Medulla oblongata (tissue), 1 donor: ENCODE data around the gene LILRB4.
"Not testable (repeated sequence)": the region's sequence is repeated elsewhere in the genome, so short reads cannot be mapped to it uniquely, and the experiment has no call there.

ENCODE experiments used
- DNase-seq: peaks from one replicate; pipeline ENCODE4 v3.0.0-alpha.2; 2015; ENCODE audit errors: extremely low spot score

LILRB4 gene

DNA sequence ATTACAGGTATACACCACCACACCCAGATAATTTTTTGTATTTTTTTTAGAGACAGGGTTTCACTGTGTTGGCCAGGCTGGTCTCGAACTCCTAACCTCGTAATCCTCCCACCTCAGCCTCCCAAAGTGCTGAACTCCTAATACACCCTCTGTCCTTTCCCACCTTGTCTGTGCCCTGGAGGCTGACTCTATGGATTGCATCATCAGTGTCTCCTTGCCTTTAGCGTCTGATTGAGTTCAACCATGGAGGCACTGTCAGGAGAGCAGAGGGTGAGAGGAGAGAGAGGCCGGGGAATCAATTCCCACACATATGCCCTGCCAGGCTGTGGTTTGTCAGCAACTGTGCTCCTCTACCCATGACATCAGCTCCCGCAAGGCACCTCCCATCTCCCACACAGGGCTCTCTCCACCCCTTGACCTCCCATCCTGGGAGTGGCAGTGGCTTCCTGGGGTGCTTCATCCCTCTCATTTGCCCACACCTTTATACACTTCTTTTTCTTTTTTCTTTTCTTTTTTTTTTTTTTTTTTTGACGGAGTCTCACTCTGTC, 12.6 kb upstream of the LILRB4 start:
- DNase-seq, result no peak

DNA sequence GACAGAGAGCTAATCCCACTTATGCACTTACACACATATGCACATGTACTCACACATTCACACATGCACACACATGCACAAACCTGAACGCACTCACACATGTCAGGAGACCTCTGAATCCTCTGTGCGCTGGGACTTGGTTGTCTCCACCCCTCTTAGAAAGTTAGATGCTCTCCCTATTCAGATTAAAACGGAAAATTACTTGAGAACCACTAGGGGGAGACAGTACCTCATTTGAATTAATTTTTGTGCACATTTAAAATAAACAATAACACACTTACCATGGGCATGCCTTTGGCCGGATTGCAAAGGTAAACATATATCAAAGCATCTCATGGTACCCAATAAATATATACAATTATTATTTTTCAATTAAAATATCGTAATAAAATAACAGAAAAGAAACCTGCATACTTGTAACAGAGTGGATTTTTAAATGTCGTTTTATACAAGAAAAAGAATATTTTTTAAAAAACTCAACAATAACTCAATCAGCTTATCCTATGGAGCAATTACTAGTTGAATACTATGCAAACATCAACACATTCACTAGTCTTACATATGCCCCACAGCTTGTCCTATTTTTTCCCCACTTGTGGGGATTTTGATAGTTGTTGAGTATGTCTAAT, 9.5 kb upstream of the LILRB4 start:
- no peak for DNase-seq

DNA sequence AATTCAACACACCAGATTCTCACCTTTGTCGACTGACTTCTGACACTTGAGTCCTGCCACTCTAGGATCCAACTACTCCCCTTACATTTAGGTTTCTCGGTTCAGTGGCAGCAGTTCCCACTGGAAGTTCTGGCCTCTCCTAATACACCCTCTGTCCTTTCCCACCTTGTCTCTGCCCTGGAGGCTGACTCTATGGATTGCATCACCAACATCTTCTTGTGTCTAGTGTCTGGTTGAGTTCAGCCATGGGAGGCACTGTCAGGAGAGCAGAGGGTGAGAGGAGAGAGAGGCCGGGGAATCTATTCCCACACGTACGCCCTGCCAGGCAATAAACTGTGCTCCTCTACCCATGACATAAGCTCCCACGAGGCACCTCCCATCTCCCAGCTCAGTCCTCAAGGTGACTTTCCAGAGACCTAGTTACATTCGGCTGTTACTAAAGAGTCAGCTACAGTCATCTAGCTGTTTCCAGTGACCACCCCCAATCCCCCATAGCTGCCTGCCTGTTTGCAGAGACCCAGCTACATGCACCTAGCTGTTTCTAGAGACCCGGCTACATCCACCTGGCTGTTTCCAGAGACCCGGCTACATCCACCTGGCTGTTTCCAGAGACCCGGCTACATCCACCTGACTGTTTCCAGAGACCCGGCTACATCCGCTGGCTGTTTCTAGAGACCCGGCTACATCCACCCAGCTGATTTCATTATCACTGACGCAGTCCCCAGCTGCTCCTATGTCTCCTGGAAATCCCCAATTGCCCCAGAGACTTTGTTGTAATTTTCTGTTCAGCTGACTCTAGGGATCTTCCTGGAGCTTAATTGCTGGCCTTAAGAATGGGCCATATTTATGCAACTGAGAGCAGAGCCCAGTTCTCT, 8.1 kb upstream of the LILRB4 start:
- no peak for DNase-seq

DNA sequence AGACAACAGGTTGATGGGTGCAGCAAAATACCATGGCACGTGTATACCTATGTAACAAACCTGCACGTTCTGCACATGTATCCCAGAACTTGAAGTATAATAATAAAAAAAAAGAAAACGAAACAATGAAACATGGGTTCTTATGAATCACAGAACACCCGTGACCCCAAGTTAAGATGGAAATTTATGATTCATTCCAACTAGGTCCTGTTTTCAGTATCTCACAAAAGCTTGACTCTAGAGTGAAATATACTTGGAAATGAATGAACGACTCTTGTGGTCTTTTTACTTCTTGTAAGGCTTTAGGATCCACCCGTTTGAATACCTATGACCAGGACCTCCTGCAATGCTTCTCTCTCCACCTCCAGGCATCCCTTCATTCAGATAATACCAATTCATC, 3.5 kb upstream of the LILRB4 start:
- no peak for DNase-seq

DNA sequence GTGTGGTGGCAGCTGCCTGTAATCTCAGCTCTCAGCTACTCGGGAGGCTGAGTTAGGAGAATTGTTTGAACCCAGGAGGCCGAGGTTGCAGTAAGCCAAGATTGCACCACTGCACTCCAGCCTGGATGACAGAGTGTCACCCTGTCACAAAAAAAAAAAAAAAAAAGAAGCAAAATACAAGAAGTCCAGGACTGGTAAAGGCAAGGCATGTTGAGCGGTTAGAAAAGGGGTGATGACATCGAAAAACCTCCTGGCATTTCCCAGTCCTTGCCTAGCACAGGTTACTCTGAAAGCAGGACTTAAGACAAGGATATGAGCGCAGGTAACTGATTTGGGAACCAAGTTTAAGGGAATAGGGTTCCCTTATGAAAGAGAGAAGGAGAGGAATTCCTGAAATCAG, 2.5 kb upstream of the LILRB4 start:
- DNase-seq, result no peak

DNA sequence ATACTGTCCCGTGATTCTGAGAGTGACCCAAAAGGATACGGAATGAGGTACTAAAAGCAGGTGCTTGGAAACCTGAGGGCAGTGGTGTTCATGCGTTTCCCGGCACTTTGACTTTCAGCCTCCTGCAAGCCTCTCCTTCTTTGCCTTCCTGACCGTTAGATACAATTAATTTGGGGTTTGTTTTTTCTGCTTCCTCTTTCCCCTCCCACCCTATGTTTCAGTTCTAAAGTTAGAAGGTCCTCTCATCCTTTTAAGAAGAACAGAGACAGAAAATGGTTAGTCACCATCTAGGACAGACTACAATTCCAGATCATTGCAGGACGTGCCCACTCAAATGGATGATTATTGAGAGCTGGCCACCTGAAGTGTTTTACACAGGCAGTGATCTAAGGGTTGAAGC, 1.8 kb upstream of the LILRB4 start:
- peak; percentile 75 for DNase-seq

DNA sequence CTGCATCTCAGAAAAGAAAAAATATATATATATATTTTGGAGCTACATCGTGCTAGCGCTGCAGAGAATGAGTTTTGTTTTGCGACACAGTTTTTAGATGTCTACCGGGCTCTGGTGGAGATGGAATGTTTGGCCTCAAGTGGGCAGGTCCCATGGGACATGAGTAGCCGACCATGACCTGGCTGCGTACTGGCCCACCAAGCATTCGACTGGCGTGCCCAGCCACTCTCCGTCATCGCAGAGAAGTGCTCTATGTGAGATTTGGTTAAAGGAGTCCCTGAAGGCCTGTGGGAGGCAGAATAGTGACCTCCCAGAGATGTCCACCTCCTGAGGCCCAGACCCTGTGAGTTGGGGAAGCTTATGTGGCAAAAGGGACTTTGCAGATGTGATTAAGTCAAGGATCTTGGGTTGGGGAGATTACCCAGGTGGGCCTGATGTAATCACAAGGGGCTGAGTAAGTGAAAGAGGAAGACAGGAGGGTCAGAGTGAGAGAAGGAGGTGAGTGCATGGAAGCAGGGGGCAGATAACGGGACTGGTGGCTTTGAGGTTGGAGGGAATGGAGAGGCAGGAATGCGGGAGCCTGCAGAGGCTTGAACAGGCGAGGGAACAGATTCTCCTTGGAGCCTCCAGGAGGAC, 821 bp upstream of the LILRB4 start:
- DNase-seq, result no peak

DNA sequence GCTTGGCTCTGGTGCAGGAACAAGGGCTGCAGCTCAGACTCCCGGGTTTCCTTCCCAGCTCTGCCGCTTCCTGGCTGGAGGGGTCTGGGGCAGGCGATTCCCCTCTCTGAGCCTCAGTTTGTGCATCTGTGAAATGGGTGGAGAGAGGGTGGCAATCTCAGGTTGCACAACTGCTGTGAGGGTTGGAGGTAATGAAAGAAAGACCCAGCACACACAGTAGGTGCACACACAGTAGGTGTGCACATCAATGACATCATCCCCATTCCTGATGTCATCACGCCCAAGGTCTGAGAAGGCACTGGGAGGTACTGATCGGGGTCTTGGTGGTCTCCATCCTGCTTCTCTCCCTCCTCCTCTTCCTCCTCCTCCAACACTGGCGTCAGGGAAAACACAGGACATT, 2.7 kb downstream of the LILRB4 start:
- DNase-seq, result no peak

DNA sequence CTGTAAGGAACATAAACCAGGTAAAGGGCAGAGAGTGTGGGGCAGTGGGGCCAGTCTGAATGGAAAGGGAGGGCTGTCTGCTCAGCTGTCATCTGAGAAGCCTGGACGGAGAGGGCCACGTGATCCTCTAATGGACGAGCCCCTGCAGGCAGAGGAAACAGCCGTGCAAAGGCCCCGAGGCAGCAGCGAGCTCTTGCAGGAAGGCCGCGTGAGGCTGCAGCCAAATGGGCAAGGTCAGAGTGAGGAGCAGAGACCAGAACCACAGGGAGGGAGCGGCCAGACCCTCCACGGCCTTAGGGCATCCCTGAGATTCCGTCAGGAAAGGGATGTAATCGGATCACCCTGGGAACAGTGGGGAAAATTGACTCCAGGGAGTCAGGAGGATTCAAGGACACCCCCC, 4.4 kb downstream of the LILRB4 start:
- DNase-seq, result no peak

DNA sequence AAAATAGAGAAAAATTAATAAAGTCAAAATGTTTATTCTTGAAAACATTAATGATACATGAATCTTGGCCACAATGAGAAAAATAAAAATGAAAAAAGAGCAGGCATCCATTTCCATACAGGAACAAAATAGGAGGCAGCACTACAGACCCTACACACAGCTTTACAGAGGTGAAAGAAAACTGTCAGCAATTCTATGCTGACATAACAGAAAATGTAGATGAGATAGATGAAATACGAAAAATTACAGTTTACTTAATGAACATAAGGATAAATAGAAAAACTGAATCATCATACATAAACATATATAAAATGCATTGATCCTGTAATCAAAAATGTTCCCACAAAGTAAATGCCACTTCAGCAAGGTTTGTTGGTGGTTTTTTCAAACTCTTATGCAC, 5.6 kb downstream of the LILRB4 start:
- no peak for DNase-seq

DNA sequence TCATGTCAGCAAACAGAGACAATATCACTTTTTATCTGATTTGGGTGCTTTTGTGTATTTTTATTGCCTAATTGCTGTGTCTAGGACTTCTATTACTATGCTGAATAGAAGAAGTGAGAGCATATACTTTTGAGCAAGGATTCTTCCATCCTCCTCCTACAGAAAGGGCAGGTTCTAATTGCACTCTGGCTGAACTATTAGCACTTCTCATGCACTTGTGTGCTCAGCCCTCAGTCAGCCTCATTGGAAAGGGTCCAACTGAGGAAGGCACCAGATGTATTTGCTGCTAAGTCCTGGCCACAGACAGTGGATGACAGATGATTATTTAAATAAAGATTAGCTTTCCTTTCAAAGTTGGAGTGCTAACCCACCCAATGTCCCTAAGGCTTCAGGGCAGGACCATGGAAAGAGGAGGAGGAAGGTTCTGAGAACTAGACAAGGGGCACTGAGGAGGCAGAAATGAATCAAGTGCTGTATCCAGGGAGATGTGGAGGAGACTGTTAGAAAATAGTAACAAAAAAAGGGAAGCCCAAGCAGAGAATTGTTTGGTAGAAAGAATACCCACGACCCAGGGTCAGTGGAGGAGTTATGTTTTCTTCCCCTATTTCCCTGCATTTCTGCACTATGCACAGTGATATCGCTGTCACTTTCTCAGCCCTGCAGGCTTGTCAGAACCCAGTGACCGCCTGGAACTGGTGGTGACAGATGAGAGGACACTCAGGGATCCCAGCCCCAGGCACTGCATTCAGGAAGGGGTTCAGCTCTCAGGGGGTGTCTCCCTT, 8.0 kb downstream of the LILRB4 start:
- peak; percentile 34 for DNase-seq

DNA sequence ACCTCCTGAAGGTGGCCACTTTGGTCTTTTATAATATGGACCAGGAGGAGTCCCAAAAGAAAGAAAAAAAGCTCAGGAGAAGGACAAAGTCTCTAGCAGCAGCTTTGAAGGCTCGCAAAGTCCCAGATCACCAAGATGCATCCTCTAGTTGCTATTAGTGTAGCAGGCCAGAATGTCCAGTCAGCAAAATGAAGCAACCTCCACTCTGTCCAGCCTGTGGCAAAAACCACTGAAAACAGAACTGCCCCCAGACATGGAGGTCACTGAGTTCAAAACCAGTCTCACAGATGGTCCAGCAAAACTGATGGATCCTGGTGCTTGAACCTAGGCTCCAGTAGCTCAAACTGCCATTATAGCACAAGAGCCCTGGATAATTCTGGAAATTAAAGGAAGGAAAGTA, 10.4 kb downstream of the LILRB4 start:
- peak; percentile 69 for DNase-seq

DNA sequence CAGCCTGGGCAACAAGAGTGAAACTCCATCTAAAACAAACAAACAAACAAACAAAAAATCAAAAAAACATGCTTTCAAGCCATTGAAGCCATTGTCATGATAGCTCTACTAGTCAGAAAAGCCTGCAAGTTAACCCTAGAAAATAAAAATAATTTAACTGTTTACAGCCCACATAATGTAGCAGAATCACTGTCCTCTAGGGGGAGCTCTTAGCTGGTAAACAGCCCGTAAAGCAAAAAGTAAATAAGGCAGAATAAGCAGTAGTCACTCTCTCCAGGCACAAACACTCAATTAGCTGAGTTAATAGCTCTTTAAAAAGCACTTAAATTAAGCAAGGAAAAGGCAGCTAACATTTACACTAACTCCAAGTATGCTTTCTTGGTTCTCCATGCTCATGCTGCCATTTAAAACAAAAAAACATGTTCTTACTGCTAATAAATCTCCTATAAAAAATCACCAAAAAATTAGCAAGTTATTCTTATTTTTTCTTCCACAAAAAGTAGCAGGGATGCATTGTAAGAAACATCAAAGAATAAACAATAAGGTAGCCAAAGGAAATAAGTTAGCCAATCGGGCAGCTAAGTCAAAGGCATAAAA, 11.3 kb downstream of the LILRB4 start:
- no peak for DNase-seq

DNA sequence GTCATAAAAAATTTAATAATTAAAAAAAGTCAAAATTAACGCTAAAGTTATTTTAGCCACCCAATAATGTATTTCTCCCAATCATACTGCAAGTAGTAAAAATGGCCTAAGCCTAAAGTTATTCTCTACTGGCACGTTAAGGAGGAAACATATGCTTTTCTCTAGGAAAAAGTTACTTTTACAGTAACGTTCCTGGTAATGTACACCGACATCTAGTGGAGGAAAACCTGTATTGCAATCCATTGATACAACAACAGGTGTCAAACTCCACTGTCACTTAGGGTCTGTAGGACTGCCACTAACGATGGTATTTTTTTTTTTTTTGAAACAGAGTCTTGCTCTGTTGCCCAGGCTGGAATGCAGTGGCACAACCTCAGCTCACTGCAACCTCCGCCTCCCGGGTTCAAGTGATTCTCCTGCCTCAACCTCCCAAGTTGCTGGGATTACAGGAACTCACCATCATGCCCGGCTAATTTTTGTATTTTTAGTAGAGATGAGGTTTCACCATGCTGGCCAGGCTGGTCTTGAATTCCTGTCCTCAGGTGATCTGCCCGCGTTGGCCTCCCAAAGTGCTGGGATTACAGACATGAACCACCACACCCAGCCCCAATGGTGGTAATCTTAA, 13.5 kb downstream of the LILRB4 start:
- peak; percentile 50 for DNase-seq

DNA sequence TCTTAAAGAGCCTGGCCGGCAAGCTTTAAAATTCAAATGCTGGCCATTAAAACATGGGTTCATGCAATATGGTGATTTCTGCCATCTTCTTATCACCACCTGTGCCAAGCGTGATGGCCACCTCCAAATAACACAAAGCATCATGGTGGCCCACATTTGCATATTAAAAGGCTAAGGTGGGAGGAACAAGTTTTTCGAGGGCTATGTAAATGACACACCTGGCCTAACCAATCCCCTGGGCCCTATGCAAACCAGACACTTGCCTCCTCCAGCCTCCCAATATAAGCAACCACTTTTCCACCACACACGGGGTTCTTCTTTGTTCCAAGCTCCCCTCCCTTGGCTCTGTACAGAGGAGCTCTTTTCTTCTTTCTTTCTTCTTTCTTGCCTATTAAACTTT, 14.4 kb downstream of the LILRB4 start:
- DNase-seq, result no peak

DNA sequence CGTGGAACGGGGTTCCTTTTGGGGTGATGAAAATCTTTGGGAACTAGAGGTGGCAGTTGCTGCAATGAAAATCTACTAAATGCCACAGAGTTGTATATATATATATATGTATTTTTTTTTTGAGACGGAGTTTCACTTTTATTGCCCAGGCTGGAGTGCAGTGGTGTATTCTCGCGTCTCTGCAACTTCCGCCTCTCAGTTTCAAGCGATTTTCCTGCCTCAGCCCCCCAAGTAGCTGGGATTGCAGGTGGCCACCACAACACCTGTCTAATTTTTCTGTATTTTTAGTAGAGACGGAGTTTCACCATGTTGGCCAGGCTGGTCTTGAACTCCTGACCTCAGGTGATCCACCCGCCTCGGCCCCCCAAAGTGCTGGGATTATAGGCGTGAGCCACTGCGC, 18.8 kb downstream of the LILRB4 start:
- not testable (repeated sequence) for DNase-seq

DNA sequence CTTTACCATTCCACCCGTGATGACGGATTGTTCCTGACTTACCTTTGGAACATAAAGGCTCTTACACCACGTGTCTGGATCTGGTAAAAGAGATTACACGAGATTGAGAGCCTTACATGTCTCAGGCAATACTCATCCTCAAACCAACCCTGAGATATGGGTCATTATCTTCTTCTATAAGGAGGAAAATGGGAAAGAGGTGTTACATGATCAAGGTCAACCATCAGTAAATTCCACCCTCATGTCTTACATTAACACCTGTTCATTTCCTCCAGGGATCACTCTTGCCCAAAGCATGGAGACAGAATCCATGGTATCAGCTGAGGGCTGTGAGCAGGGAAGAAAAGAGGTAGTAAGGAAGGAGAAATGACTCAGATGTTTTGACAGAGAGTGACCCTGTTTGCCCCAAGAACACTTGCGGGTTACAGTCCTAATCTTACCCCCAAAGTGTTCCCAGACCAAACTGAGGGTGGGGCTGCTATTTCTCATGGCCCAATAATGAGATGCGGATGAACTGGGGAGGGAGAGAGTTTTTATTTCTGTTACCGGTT, 19.6 kb downstream of the LILRB4 start:
- DNase-seq, result no peak

DNA sequence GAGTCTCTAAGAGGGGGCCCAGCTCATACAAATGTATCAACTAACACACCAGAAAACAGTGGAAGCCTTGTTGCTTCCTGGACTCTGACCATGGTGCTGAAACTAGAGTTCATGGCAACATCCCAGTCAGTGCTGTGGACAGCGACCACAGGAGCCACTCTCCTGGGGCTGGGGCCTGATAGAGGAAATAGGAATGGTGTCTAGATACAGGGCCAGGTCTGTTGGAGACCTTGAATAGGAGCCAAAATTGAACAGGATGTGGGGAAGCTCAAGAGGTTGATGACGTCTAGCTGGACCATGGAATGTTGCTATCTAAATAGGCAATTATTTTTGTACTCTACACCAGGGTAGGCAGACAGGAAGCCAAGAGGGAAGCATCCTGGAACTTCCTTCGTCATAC, 21.7 kb downstream of the LILRB4 start:
- DNase-seq, result peak; percentile 16

DNA sequence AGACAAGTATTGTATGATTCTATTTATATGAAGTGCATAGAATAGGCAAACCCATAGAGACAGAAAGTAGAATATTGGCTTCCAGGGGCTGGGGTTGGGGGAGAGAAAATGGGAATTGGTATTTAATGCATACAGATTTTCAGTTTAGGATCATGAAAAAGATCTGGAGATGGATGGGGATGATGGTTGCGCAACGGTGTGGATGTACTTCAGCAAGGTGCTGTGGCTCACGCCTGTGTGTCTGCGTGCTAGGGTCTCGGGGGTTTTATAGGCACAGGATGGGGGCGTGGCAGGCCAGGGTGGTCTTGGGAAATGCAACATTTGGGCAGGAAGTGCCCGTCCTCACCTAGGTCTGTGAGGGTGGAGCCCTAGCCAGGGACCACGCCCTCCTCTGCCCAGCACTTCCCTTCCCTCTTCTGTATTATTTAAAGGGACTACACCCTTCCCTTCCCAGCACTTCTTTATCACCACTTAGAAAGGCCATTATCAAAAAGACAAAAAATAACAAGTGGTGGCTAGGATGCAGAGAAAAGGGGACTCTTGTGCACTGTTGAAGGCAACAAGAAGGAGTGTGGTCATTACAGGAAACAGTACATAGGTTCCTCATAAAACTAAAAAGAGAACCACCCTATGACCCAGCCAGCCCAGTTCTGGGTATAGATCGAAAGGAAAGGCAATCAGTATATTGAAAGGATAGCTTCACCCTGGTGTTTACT, 29.0 kb downstream of the LILRB4 start:
- no peak for DNase-seq

DNA sequence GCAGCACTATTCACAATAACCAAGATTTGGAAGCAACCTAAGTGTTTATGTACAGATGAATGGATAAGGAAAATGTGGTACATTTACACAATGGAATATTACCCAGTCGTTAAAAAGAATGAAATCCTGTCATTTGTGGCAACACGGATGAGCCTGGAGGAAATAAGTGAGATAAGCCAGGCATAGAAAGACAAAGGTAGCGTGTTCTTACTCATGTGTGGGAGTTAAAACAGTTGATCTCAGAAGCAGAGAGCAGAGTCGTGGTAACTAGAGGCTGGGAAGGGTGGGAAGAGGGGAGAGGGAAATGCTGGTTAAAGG, 29.5 kb downstream of the LILRB4 start:
- DNase-seq, result no peak
